HG03378 (cell line): Measurements from ENCODE around the gene SERGEF.

Experiments
- ATAC-seq: cut with Tn5 transposase; IDR thresholded peaks from one replicate; pipeline ENCODE4 v1.9.1; 2021; ENCODE audit warnings: mild to moderate bottlenecking, moderate library complexity; ENCODE audit not compliant: unreplicated experiment

Gene SERGEF

GRCh38 chr11:17867341-17867740 lies 145.5 kb downstream of the SERGEF start:
- ATAC-seq = no peak

DNA sequence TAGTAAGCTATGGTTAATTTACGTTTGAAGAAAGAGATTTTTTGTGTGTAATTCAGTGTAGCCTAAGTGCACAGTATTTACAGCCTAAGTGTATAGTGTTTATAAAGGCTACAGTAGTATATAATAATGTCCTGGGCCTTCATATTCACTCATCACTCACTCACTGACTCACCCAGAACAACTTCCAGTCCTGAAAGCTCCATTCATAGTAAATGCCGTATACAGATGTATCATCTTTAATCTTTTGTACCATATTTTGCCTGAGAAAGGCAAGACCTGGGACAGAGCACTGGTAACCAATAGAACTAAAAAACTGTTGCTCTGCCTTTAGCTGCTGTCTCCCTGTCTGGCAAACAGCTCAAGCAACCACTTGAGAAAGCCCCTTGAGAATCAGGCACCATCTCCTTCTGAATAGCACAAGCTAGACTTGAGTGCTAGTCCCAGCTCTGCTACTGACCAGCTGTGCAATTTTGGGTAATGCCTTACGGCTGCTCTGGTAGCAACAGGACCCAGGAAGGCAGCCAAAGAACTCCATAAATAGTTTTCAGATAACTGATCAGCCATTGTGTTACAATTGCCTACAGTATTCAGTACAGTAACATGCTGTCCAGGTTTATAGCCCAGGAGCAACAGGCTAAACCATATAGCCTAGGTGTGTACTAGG lies 146.9 kb downstream of the SERGEF start:
- ATAC-seq = no peak

GRCh38 chr11:17864478-17864941 lies 148.3 kb downstream of the SERGEF start:
- no peak for ATAC-seq

DNA sequence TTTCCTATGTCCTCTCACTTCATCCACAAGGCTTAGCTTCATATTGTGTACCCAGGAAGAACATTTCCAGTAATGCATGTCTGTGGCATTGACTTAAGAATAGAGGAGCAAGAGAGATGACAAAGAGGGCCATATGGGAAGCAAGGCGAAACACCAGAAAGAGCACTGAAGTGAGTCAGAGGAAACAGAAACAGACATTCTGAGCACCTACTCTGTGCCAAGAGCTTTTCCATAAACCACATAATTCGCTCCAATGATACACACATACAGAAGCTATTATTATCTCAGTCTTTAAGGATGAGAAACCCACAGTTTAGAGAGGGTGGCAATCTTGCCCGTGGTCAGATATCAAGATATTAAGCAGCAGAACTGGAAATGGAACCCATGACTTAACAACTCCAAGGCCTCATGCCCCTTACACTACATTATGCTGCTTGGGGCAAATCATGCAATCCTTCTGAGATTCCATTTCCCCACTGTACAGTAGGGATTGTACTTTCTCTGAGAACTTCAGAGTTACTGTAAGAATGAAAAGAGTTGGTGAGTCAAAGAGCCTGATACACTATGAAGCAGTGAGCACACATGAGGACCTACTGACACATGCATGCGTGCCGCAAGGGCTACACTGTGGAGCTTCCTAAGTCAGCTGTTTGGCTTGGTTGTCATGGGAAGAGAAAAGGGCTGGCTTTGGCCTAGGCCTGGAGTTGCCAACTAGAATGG lies 151.7 kb downstream of the SERGEF start:
- ATAC-seq = no peak

DNA sequence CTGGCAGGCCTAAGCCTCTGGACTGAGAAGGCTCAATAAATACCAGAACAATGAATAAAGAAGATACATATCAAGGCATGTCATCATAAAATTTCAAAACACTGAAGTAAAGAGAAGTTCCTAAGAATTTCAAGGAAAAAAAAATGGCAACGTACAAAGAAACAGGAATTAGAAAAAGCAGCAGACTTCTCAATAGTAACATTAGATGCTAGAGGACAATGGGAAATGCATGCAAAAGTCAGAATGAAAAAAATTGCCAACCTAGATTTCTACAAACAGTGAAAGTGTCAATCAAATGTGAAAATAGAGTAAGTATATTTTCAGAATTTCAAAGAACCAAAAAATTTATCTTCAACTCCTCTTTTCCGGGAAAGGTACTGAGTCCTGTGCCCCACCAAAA lies 153.3 kb downstream of the SERGEF start:
- ATAC-seq = no peak

DNA sequence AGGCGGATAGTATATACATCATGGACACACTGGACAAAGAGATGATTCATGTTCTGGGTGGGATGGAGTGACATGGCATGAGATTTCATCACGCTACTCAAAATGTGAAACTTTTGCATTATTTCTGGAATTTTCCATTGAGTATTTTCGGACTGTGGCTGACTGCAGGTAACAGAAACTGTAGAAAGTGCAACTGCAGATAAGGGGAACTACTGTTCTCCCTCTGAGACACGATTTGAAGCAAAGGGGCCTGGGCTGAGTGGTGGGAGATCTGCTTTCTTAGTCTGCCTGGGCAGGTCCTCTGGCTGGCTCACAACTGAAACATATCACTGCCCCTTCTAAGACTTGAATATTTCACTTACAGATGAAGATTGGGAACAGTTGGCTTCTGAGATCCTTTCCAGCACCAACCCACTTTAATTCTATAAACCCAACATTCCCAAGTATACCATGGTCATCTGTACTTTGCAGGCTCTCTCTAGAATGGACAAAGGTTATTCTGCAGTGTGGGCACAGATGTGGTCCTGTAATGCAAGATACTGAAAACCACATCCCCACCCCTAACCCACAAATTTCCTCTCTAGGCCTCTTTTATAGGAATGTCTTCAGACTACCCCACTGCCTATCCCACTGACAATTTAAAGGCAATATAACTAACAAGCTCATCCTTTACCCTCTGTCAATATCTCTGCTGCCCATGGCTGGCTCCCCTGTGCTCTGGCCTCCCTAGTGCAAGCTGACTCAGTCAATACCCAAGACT lies 157.1 kb downstream of the SERGEF start:
- no peak for ATAC-seq

DNA sequence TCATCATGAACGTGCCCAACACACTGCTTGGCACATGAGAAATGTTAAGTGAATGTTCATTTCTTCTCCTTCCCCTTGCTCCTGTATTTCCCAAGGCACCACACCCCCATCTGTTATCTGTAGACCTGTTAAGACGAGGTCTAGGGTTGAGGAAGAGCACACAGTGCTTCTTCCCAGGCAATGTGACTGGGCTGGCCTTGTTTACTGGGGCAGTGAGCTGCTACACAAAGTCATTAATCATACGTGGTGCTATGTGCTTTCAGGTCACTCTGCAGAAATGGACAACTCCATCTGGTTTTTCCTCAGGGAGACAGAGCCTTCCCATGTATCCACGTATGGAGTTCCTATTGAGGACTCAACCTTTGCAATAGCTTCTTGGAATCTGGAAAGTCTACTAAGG lies 159.6 kb downstream of the SERGEF start:
- no peak for ATAC-seq

GRCh38 chr11:17852246-17852645 lies 160.6 kb downstream of the SERGEF start:
- no peak for ATAC-seq

GRCh38 chr11:17851697-17852096 lies 161.2 kb downstream of the SERGEF start:
- ATAC-seq = no peak

- no peak for ATAC-seq
Observed at GRCh38 chr11:17850336-17850735, 162.5 kb downstream of the SERGEF start.

DNA sequence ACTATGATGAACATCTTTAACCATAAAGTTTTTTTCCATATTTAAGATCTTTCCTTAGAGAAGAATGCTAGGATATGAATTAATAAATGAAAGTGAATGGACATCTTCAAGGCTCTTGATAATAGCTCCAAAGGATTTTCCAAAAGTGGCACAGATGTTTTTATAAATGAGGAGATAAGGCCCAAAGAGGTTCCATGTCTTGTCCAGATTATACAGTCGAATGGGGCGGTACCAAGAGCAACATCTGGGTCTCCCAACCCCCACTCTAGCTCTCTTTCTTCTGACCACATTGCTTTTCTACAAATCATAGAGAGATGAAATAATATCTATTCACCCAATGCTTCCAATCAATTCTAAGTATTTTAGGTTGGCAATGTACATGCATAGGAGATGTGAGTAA lies 164.1 kb downstream of the SERGEF start:
- no peak for ATAC-seq

DNA sequence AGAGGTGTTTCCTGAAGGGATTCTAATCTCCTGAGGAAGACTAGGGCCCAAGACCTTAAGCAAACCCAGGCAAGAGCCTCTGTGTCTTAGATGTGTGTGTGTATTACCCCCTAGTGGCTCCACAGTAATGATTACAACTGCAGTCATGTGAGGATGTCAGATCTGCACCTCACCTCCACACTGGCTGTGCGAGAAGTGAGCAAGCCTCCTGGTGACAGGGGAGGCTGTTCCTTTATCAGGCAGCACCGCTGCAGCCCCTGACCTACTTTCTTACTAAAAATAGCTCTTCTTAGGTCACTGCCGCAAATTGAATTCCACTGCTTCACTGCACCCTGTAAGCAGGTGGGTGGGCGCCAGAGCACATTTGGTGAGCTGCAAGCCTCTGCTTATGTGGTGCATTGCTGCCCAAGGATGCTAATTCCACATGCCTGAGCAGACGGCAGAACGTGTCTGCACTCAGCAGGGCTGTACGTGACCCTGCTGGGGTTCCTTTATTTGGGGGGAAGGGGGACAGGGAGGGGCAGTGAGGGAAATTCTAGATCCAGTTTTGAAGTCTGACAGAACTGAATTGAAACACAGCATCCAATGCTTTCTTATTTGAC lies 165.9 kb downstream of the SERGEF start:
- no peak for ATAC-seq

DNA sequence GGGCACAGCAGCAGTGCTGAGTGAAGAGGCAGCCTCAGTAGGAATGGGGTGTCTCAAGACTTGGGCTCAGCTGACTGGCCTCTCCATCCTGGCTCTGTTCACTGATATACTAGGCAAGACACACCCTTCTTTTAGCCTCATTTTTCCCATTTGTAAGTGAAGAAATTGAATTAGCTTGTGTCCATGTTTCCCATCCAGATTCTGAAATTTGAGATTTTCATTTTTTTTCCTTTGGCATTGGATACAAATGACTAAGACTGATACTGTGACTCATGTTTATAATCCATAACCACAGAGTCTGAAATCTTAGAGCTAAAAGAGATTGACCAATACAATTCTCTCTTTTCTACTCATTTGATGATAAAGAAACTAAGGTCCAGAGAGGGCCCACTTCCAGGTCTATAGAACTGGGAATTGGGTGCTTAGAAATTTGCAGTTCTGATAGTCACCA lies 167.4 kb downstream of the SERGEF start:
- no peak for ATAC-seq

- no peak for ATAC-seq
Observed at GRCh38 chr11:17840101-17840548, 172.7 kb downstream of the SERGEF start.

DNA sequence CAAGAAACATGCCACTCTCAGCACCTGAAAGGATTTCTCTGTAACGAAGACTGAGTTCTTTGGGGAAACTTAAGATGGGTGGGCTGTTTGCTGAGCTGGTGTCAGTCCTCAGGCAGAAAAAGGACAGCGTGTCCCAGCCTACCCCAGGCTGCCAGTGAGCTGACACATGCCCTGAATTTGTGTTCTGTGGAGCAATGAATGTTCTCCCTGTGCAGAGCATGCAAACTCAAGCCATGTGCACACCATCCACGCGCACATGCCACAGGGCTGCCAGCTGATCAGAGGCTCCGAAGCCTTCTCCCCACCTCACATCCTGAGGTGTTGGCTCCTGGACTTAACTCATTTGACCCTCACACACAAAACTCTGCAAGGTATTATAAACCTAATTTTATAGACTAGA lies 173.4 kb downstream of the SERGEF start:
- ATAC-seq = no peak

DNA sequence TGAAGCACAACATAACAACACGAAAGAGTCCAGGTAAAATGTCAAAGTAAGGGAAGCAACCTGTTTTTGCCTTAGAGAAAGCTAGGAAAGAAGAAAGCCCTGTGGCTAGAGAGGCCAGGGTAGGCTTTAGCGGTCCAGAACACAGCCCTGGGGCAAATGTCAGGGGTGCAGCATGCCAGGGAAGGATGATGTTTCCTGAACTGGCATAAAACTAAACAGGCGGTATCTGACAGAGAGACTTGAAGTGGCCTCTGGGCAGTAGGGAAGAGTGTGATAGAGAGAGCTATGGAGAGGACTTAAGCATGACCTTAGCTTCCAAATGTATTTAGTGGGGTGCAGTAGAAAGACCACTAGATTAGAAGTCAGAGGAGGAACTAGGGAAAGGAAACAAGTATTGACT lies 174.7 kb downstream of the SERGEF start:
- no peak for ATAC-seq

- ATAC-seq = no peak
Observed at GRCh38 chr11:17831883-17832282, 181.0 kb downstream of the SERGEF start.

- ATAC-seq = no peak
Observed at GRCh38 chr11:17831228-17831627, 181.6 kb downstream of the SERGEF start.

DNA sequence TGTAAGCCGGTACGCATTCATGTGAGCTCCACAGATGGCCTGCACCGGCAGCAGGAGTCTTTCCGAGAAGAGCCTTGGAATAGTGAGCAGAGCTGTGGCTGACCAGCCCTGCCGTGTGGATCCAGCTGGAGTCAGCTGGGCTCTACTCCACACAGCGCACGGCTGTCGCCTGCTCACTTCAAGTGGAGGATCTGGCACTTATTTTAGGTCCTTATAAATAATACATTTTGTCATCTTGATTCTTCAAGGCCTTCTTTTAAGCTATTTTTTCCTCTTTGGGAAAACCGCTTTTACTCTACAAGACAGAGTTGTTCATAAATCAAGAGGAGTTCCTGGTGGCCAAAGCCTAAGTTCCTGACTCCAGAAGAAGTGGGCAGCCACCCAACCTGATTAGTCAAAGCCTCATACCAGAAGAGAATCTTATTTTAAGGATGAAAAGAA lies 184.5 kb downstream of the SERGEF start:
- no peak for ATAC-seq

GRCh38 chr11:17827006-17827405 lies 185.8 kb downstream of the SERGEF start:
- no peak for ATAC-seq

DNA sequence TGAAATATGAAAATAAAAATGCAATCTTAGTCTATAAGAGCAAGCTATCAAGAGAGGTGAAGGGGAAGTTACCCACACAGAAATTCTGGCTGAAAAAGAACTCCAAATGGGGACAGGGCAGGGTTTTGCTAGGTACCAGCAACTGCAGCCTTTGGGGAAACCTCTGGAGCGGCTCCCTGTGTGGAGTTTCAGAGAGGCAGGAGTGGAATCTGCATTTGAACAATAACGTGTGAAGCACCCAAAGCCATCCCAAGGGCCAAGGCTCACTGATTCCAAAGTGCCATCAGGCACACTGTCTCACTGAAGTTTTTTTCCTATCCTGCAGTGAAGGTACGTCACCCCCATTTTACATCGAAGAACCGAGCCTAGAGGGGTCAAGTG lies 190.5 kb downstream of the SERGEF start:
- no peak for ATAC-seq
